ENCODE results near the gene ZNF526.

The ZNF526 gene

GRCh38 chr19:42197375-42197817, 22.7 kb upstream of the ZNF526 start:
- Histone ChIP-seq H3K27me3 (ENCODE audit: control insufficient read depth in 1 of 2, insufficient read depth in 2 of 2, low read length in 2 of 2) (no peaks in the 10 kb centered on the region), H3K36me3 (ENCODE audit: control insufficient read depth in 2 of 2, insufficient read depth in 2 of 2, low read length in 2 of 2) (peaks cover 17 to 34% of the 10 kb centered on the region in 2 donors), H3K4me3 (ENCODE audit: low read length in 2 of 2) (no peak overlapping the region), H3K9ac (ENCODE audit: low read length in 2 of 2) (no peak overlapping the region), H3K4me1 (ENCODE audit: control insufficient read depth, insufficient read depth, low read length) (no peaks in the 10 kb centered on the region), H3K9me3 (ENCODE audit: control insufficient read depth in 2 of 2, low read length in 2 of 2) (peaks cover 0 to 5% of the 10 kb centered on the region in 2 donors), H3K27ac (ENCODE audit: low read length) (no peak overlapping the region)

- H3K27ac ChIP-seq (ENCODE audit: low read length): no peak overlapping the region
- H3K4me1 ChIP-seq (ENCODE audit: control insufficient read depth, insufficient read depth, low read length): no peaks in the 10 kb centered on the region
- no peak overlapping the region for H3K4me3 ChIP-seq (ENCODE audit: low read length in 2 of 2)
- H3K9me3 ChIP-seq (ENCODE audit: control insufficient read depth in 2 of 2, low read length in 2 of 2): no peaks in the 10 kb centered on the region
- H3K27me3 ChIP-seq (ENCODE audit: control insufficient read depth in 1 of 2, insufficient read depth in 2 of 2, low read length in 2 of 2): no peaks in the 10 kb centered on the region
- H3K36me3 ChIP-seq (ENCODE audit: control insufficient read depth in 2 of 2, insufficient read depth in 2 of 2, low read length in 2 of 2): peaks cover 27 to 46% of the 10 kb centered on the region in 2 donors
- no peak overlapping the region for H3K9ac ChIP-seq (ENCODE audit: low read length in 2 of 2)
These were observed 21.3 kb upstream of the ZNF526 start for GRCh38 chr19:42198676-42199439.

GRCh38 chr19:42199440-42200115, 20.5 kb upstream of the ZNF526 start:
- no peak overlapping the region for H3K9ac ChIP-seq (ENCODE audit: low read length in 2 of 2)
- no peak overlapping the region for H3K27ac ChIP-seq (ENCODE audit: low read length)
- H3K4me3 ChIP-seq (ENCODE audit: low read length in 2 of 2): no peak overlapping the region
- no peaks in the 10 kb centered on the region for H3K27me3 ChIP-seq (ENCODE audit: control insufficient read depth in 1 of 2, insufficient read depth in 2 of 2, low read length in 2 of 2)
- peaks cover 32 to 51% of the 10 kb centered on the region in 2 donors for H3K36me3 ChIP-seq (ENCODE audit: control insufficient read depth in 2 of 2, insufficient read depth in 2 of 2, low read length in 2 of 2)
- no peaks in the 10 kb centered on the region for H3K9me3 ChIP-seq (ENCODE audit: control insufficient read depth in 2 of 2, low read length in 2 of 2)
- no peaks in the 10 kb centered on the region for H3K4me1 ChIP-seq (ENCODE audit: control insufficient read depth, insufficient read depth, low read length)

- Histone ChIP-seq H3K9me3 (ENCODE audit: control insufficient read depth in 2 of 2, low read length in 2 of 2) (no peaks in the 10 kb centered on the region), H3K4me3 (ENCODE audit: low read length in 2 of 2) (no peak overlapping the region), H3K27ac (ENCODE audit: low read length) (no peak overlapping the region), H3K36me3 (ENCODE audit: control insufficient read depth in 2 of 2, insufficient read depth in 2 of 2, low read length in 2 of 2) (peaks cover 32 to 54% of the 10 kb centered on the region in 2 donors), H3K27me3 (ENCODE audit: control insufficient read depth in 1 of 2, insufficient read depth in 2 of 2, low read length in 2 of 2) (no peaks in the 10 kb centered on the region), H3K4me1 (ENCODE audit: control insufficient read depth, insufficient read depth, low read length) (no peaks in the 10 kb centered on the region), H3K9ac (ENCODE audit: low read length in 2 of 2) (no peak overlapping the region)
These were observed 19.9 kb upstream of the ZNF526 start for GRCh38 chr19:42200116-42200715.

GRCh38 chr19:42201489-42202289, 18.4 kb upstream of the ZNF526 start:
- no peak overlapping the region for H3K27ac ChIP-seq (ENCODE audit: low read length)
- no peak overlapping the region for H3K4me3 ChIP-seq (ENCODE audit: low read length in 2 of 2)
- peaks cover 37 to 62% of the 10 kb centered on the region in 2 donors for H3K36me3 ChIP-seq (ENCODE audit: control insufficient read depth in 2 of 2, insufficient read depth in 2 of 2, low read length in 2 of 2)
- H3K4me1 ChIP-seq (ENCODE audit: control insufficient read depth, insufficient read depth, low read length): no peaks in the 10 kb centered on the region
- no peak overlapping the region for H3K9ac ChIP-seq (ENCODE audit: low read length in 2 of 2)
- H3K27me3 ChIP-seq (ENCODE audit: control insufficient read depth in 1 of 2, insufficient read depth in 2 of 2, low read length in 2 of 2): no peaks in the 10 kb centered on the region
- H3K9me3 ChIP-seq (ENCODE audit: control insufficient read depth in 2 of 2, low read length in 2 of 2): no peaks in the 10 kb centered on the region

- Histone ChIP-seq H3K27me3 (ENCODE audit: control insufficient read depth in 1 of 2, insufficient read depth in 2 of 2, low read length in 2 of 2) (no peaks in the 10 kb centered on the region), H3K9ac (ENCODE audit: low read length in 2 of 2) (no peak overlapping the region), H3K9me3 (ENCODE audit: control insufficient read depth in 2 of 2, low read length in 2 of 2) (no peaks in the 10 kb centered on the region), H3K27ac (ENCODE audit: low read length) (no peak overlapping the region), H3K4me1 (ENCODE audit: control insufficient read depth, insufficient read depth, low read length) (no peaks in the 10 kb centered on the region), H3K4me3 (ENCODE audit: low read length in 2 of 2) (no peak overlapping the region), H3K36me3 (ENCODE audit: control insufficient read depth in 2 of 2, insufficient read depth in 2 of 2, low read length in 2 of 2) (peaks cover 40 to 66% of the 10 kb centered on the region in 2 donors)
These were observed 17.7 kb upstream of the ZNF526 start for GRCh38 chr19:42202290-42202880.

GRCh38 chr19:42203700-42204099, 16.4 kb upstream of the ZNF526 start:
- Histone ChIP-seq H3K27ac (ENCODE audit: low read length) (no peak overlapping the region), H3K4me3 (ENCODE audit: low read length in 2 of 2) (no peak overlapping the region), H3K27me3 (ENCODE audit: control insufficient read depth in 1 of 2, insufficient read depth in 2 of 2, low read length in 2 of 2) (no peaks in the 10 kb centered on the region), H3K9ac (ENCODE audit: low read length in 2 of 2) (no peak overlapping the region), H3K9me3 (ENCODE audit: control insufficient read depth in 2 of 2, low read length in 2 of 2) (no peaks in the 10 kb centered on the region), H3K4me1 (ENCODE audit: control insufficient read depth, insufficient read depth, low read length) (no peaks in the 10 kb centered on the region), H3K36me3 (ENCODE audit: control insufficient read depth in 2 of 2, insufficient read depth in 2 of 2, low read length in 2 of 2) (peaks cover 43 to 71% of the 10 kb centered on the region in 2 donors)

GRCh38 chr19:42204664-42205063, 15.4 kb upstream of the ZNF526 start:
- Histone ChIP-seq H3K9me3 (ENCODE audit: control insufficient read depth in 2 of 2, low read length in 2 of 2) (no peaks in the 10 kb centered on the region), H3K4me3 (ENCODE audit: low read length in 2 of 2) (no peak overlapping the region), H3K36me3 (ENCODE audit: control insufficient read depth in 2 of 2, insufficient read depth in 2 of 2, low read length in 2 of 2) (peaks cover 44 to 71% of the 10 kb centered on the region in 2 donors), H3K27me3 (ENCODE audit: control insufficient read depth in 1 of 2, insufficient read depth in 2 of 2, low read length in 2 of 2) (no peaks in the 10 kb centered on the region), H3K9ac (ENCODE audit: low read length in 2 of 2) (no peak overlapping the region), H3K4me1 (ENCODE audit: control insufficient read depth, insufficient read depth, low read length) (no peaks in the 10 kb centered on the region), H3K27ac (ENCODE audit: low read length) (no peak overlapping the region)

GRCh38 chr19:42206871-42207755, 13.0 kb upstream of the ZNF526 start:
- Histone ChIP-seq H3K4me3 (ENCODE audit: low read length in 2 of 2) (no peak overlapping the region), H3K9ac (ENCODE audit: low read length in 2 of 2) (no peak overlapping the region), H3K4me1 (ENCODE audit: control insufficient read depth, insufficient read depth, low read length) (no peaks in the 10 kb centered on the region), H3K27me3 (ENCODE audit: control insufficient read depth in 1 of 2, insufficient read depth in 2 of 2, low read length in 2 of 2) (no peaks in the 10 kb centered on the region), H3K36me3 (ENCODE audit: control insufficient read depth in 2 of 2, insufficient read depth in 2 of 2, low read length in 2 of 2) (peaks cover 39 to 59% of the 10 kb centered on the region in 2 donors), H3K27ac (ENCODE audit: low read length) (no peak overlapping the region), H3K9me3 (ENCODE audit: control insufficient read depth in 2 of 2, low read length in 2 of 2) (no peaks in the 10 kb centered on the region)

Data from stomach smooth muscle (tissue), 2 donors.